GM19455 (cell line): ENCODE measurements around the gene MAN1A2.
A peak's percentile ranks its signal among the peaks of the same experiment; 100 is the strongest.

Experiments used
- ATAC-seq: cut with Tn5 transposase; IDR thresholded peaks from one replicate; pipeline ENCODE4 v1.9.1; 2021; ENCODE audit not compliant: unreplicated experiment

MAN1A2 gene

DNA sequence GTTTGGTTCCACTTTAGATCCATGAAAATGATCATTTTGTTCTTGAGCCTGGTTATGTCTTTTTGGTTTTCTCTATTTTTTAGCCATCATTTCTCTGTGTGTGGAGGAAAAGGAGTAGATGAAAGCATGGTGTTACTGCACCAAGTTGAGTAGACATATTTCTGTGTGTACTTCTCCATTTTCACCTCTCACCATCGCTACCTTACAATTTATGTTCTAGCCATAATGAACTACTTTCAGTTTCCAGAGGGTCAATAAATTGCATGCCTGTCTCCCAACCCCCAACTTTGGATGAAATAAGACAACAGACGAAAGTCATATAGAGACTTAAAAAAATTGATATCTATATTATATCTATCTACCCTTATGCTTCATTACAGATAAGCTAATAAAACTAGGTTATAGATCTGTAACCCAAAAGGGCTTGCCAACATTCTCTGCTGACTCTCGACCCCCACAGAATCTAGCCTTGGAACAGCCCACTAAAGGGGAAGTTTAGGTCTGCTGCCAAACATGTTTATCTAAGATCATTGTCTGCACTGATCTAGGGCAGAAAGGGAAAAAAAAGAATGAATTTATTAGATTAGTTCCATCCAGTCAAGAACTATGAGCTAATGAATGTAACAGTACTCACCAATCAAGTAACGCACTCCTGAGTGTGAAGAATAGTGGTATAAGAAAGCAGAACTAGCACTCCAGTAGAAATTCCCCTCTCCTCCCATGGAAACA, 7.5 kb upstream of the MAN1A2 start:
- no peak for ATAC-seq

DNA sequence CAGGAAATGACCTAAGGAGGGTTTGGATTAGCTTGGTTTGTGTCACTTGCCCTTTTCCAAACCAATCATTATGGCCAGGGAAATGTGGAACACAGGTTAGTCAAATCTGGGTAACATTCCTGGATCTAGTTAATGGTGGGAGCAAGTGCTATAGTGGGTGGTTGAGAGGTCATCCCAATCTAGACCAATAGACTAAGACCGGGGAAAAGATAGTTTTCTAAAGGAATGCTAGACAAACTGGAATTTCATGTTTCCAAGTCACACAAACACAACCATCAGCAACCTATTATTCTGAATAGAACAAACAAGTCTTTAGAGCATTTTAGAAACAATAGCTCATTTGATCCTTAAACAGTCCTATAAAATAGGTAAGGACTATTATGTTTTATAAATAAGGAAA, 4.3 kb upstream of the MAN1A2 start:
- no peak for ATAC-seq

DNA sequence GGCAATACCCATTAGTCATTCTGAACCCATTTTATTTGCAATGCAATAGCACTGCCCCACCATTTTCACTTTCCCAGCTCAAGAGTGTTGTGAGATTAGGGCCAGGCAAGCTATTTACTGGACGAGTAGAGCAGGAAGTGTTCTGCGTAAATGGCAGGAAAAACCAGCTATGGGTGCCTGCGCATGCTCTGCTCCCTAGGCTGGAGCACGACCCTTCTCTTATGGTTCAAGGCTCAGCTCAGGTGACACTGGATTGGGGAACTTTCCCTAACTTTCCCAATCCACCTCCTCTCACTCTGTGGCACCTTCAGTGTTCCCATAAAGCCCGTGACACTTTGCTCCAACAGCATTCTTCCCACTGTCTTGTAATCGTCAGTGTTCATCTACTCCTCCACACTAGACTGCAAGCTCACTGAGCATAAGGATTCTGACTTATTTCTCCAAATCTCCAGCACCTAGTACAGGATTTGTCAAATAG, 3.6 kb upstream of the MAN1A2 start:
- ATAC-seq = no peak

DNA sequence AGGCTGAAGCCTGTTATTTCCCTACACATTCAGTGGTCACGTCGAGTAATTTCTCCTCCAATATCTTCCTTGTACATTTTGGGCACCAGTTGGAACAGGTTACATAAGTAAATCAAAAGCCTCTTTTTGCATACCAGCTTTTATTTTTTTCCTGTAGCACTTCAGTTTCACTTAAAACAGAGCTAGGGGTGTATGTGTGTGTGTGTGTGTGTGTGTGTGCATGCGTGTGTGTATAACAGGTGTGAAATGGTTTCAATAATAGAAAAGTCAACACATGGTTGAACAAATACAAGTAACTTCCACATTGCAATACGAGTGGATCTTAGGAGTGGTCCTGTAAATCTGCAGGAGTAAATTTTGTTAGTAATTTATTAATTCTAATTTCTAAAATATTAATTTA, 3.0 kb upstream of the MAN1A2 start:
- ATAC-seq = no peak

DNA sequence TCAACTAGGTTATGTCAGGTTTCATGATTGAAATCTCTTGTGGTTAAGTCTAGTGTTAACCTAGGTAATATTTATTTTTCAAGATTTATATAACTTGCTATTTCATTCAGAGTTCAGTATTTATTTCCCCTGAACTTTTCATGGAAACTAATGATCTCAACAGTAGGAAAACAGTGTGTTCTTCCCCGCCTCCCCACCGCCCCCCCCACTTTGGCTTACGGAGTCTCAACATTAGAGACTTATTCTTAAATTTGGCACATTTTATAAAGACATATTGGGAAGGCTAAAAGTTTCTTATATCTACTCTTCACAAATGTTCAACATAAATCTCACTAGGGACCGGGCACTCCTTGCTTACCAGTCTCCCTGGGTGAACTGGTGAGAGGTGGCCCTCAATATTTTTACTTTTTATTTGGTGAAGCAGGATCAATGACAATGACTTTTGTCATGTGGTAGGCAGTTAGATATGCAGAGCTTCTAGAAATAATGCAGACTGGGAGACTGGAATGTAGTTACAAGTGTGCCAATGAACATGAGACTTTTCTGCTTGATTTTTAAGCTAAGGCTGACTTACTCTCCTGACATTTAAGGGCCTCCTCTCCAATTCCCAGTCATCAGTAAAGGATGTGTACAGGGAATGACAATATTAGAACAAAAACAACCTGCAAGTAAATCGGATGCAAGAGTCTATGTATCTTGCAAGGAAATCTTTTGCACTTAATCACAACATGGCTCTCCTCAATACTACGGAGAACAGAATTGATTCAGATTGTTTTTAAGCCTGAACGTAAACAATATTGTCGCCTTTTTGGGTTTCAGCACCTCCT, 1.7 kb upstream of the MAN1A2 start:
- ATAC-seq = no peak

DNA sequence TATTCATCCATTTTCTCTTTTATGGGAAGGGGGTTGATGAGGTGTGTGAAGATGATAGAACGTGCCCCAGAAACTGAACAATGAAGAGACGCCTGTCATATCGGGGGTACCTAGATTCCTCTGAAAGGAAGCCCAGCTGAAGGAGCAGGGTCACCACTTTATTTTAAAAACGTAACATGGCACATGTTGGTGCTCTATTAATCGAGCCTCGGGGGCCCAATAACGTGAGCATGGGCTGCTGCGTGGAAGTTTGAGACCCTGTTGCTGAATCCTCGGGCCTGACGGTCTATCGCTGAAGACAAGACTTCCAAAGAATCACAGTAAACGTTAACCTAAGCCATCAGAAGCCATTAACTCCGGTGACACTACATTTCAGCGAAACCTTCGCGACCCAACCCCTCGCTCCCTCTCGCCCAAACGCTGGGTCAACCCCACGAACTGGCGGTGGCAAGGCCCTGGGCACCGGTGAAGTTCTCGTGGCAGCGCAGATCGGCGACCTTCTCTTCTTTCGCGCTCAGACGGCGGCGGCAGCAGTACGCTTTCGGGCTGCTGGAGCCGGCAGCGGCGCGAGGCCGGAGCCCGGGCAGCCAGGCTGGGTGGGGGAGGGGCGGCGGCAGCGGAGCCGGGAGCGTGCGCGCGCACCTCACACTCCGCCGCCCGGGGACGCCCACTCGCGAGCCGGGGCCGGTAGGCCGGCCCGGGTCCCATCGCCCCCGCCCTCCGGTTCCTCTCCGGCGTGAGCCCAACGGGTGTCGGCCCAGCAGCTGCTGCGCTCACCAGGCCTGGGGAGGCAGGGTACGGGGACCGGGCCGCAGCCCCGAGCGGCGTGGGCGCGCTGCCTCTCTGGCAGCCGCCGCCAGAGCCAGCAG, 838 bp upstream of the MAN1A2 start:
- peak; percentile 48 for ATAC-seq

DNA sequence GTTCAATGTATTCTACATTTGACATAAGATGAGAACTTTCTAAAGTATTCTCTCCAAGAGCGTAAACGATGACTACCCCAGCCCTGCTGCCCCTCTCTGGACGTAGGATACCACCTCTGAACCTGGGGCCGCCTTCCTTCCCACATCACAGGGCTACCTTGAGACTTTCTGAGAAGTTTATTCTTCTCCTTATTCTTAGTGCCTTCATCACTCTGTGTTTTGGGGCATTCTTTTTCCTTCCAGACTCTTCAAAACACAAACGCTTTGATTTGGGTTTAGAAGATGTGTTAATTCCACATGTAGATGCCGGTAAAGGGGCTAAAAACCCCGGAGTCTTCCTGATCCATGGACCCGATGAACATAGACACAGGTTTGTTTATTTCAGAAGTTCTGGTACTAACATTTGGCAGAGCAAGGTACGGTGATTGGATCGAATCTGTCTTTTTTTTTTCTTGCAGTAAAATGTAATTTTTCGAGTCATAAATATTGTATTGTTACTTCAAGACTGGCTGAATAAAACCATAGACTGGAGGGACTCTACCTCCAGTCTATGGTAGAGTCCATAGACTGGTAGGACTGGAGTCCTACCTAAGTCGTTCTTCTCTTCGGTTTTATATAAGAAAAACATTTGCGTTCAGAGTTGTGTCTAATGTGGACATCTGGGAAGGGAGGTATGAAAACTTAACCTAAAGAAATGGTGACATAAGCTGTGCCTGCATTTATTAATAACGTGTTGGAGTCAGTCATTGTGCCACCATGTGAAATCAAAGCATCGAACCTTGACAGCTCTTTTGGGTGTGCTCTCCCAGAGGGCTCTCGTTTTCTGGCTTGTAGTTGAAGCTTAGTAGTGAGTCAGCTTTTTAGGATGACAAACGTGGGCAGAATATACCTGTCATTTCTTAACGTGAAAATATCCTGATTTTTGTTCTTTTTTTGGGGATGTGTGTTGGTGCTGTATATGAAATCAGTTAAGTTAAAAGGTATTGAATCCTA, 1.2 kb downstream of the MAN1A2 start:
- no peak for ATAC-seq

DNA sequence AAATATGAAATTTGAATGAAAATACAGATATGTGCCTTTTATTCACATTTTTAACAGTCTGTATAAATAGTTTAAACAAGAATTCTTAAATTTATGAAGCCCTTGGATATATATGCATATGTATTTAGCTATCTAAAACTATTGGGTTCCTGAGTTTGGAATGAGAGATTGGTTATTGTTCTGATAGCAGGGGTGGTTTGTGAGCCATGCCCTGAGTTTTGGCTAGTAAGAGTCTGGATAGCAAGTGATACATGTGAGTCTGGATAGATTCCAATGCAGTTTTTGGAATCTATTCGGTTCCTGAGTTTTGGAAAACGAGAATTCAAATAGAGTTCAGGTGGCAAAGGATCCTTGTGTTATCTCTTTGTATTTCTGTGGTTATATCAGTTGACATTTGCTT, 2.8 kb downstream of the MAN1A2 start:
- ATAC-seq = no peak

DNA sequence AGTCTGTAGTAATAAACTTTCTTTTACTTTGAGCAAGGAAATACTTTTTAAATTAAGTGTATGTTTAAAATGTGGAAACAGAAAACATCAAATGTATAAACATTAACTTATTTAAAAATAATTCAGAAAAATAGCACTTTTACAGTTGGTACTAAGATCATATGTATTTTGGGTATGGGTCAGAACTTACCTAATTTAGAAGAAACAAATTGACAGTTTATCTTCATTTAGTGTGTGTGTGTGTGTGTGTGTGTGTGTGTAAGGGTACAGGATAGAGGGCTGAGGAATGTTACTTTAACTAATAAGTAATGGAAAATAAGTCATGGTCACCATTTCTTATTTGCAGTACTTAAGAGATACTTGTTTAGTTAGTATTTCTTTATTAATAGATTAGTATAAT, 3.3 kb downstream of the MAN1A2 start:
- no peak for ATAC-seq

DNA sequence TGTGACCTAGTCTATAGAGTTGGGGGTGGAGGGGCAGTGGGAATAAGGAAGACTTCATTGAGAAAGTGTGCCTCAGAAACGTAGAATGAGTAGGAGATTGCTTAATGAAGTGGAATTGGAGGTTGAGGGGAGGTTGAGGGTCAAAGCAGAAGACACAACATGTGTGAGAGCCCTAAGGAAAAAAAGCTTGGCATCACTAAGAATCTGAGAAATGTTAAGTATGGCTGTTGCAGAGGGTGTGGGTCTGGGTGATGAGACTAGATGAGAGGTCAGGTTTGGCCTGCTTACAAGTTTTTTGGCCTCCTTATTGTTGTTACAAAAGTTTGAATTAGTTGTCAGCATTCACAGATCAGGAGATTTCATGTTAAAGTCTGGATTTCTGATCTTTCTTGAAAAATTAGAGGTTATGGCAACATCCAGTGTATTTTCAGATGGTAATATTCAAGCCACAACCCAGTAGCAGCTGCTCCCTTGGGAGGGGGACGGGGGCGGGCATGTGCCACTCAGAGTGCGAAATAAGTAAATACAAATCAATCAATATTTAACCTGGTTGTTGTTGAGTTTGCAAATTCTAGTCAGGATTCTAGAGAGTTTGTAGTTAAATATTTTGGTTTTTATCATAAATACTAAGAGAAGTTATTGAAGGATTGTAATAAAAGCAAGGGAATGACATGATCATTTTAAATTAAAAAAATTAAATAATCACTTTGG, 4.3 kb downstream of the MAN1A2 start:
- ATAC-seq = no peak

DNA sequence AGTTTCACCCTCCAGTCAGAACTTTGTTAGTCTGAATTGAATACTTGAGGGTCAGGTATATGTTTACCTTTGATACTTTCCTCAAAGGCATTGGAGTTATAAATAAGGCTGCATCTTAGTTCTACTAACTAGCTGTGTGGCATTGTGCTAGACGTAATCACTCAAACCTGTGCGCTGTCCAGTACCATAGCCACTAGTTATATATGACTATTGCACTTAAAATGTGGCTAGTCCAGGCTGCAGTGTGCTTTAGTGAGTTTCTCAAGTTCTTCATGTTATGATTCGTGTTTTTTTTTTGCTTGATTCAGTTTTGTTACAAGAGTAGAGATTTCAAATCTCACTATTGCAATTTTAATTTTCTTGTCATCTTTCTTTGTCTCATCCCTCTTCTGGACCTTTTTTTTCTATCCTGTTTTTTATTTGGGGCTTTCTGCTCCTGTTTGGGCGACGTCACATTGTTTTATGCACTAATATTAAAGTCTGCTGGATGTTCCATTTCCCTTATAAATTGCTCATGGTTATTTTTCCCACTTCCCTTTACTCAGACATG, 5.7 kb downstream of the MAN1A2 start:
- ATAC-seq = no peak

DNA sequence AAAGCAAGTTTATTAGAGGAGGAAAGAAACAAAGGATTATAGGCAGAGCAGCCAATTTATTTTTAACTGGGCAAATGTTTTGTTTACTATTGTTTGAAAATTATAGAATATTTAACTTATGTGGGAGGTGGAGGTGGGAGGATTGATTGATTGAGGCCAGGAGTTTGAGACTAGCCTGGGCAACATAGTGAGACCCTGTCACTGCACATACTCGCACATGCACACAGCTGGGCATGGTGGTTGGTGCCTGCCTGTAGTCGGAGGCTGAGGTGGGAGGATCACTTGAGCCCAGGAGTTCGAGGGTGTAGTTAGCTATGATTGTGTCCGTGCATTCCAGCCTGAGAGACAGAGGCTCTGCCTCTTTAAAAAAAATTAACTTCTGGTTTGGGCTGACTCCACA, 6.7 kb downstream of the MAN1A2 start:
- ATAC-seq = no peak

DNA sequence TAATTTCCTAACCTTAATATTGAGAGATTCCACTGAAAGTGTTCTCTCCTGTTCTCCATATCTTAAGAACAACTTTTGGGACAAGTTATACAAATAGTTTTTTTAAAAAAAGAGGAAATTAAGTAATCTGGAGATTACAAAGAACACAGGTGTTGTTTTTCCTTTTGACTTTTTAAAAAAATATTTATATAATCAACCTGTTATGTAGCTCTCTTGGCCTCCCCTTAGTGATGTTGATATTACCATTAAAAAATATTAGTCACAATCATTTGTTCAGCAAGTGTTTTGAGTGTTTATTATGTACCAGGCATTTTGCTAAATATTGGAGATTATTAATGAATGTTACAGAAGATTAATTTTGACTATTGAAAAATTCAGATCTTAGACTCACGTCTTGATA, 8.1 kb downstream of the MAN1A2 start:
- no peak for ATAC-seq

DNA sequence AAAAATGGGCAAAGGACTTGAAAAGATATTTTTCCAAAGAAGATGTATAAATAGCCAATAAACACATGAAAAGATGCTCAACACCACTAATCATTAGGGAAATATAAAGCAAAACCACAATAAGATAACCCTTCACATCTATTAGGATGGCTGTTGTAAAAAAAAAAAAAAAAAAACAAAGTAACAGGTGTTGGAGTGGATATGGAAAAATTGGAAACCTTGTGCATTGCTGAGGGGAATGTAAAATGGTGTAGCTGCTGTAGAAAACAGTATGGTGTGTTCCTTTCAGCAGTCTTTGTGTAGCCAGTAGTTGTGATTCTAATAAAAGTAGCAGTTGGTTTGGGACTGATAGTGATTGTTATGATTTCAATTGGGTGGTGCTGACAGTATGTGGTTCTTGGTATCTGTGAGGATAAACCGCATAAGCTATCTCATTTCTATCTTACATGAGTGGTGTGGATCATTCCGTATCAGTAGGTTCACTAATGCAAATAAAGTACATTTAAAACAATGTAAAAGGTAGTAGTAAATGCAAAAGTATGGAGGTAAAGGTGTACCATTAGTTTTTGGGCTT, 19.9 kb downstream of the MAN1A2 start:
- ATAC-seq = no peak

DNA sequence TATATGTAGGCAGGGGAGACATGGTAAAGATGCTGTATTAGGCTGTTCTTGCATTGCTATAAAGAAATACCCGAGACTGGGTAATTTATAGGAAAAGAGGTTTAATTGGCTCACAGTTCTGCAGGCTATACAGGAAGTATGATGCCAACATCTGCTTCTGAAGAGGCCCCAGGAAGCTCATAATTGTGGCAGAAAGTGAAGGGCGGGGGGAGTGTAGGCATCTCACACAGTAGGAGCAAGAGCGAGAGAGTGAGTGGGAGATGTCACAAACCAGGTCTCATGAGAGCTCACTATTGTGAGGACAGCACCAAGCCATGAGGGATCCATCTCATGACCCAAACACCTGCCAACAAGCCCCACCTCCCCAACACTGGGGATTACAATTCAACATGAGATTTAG, 21.1 kb downstream of the MAN1A2 start:
- ATAC-seq = no peak

DNA sequence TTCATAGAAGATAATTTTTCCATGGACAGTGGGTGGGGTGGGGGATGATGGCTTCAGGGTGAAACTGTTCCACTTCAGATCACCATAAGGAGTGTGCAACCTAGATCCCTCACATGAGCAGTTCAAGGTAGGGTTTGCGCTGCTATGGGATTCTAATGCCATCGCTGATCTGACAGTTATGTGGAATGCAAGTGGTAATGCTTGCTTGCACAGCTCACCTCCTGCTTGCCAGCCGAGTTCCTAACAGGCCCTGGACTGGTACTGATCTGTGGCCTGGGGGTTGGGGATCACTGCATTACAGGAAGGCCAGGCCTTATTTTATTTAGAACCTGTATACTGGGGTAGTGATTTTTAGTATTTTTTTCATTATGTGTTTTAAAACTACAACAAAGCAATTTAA, 22.0 kb downstream of the MAN1A2 start:
- ATAC-seq = no peak

DNA sequence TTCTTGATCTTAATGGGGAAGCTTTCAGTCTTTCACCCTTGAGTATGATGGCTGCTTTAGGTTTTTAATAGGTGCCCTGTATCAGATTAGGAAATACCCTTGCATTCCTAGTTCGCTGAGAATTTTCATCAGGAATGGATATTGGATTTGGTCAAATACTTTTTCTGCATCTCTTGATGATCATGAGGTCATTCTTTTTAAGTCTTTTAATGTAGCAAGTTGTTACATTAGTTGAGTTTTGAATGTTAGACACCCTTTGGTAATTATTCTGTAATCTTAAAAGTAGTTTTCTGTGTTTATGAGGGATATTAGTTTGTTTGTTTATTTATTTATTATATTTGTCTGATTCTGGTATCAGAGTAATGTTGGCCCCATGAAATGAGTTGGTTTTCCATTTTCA, 22.5 kb downstream of the MAN1A2 start:
- ATAC-seq = no peak

DNA sequence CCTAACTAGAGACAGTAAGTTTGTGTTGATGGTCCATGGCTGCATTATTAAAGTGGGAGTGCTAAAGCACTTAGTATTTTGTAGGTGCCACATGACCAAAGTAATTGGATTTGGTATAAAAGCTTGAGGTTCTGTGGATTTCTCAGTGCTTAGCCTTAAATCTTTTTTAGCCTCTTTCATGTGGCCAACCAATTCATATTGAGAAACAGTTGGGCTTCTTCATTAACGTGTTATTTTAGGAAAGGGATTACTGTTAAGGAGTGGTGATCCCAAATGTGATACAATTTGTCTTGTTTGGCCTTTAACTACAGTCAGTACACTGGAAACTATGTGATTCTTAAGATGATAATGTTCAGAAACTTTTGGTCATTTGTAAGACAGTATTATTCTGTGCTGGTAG, 25.5 kb downstream of the MAN1A2 start:
- ATAC-seq = no peak

DNA sequence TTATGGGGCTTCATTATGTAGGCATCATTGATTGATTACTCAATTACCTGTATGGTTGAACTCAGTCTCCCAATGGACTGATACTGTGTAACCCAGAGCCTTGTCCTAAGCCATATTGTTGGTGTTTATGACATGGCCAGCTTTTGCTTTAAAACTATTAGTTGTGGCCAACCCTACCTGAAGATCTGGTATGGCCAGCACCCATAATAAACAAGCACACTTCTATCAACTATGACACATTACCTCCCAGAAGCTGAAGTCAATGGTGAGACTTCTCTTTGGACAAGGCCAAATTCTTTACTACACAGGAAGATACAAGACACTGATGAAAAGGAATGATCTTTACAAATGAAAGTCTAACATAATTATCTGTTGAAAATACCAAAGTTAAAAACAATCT, 28.8 kb downstream of the MAN1A2 start:
- no peak for ATAC-seq
